A549 (cell line): ENCODE results near the gene RSPH9. TPM values are rescaled to one million over a fixed set of nuclear protein-coding genes. Genes with fewer than 3 reads are reported as not detected.

Experiments
- ATAC-seq, 2 experiments: fragments of 200-7000 bp in 1 of 2; fragments of >200 bp in 1 of 2; cut with Nextera tagmentation in 1 of 2; cut with Tn5 transposase in 1 of 2; 3 replicates each; pipeline versions ENCODE4 v1.8.0 to v1.9.1; 2018 to 2020; ENCODE audit warnings: mild to moderate bottlenecking in 1 of 2, moderate library complexity in 1 of 2
- CTCF ChIA-PET: fragments of 300-600 bp; sonication (Branson Sonifier 250); formaldehyde crosslinking; extraction: SDS; loops from one replicate; lab custom pipeline; 2021; ENCODE audit warnings: antibody characterized with exemption, inconsistent platforms; lab: Yijun Ruan, JAX
- POLR2A ChIA-PET: fragments of 350-600 bp; formaldehyde crosslinking; extraction: SDS; loops from one replicate; lab custom pipeline; 2021; ENCODE audit warnings: antibody characterized with exemption, inconsistent platforms; lab: Yijun Ruan, JAX
- DNase-seq, 2 experiments: peaks; one replicate each; pipeline versions ENCODE4 v3.0.0 to v3.0.0-alpha.2; 2011 to 2016; ENCODE audit warnings: low read depth in 1 of 2, low spot score in 1 of 2
- FAIRE-seq: peaks from 2 replicates; lab custom pipeline; 2011; peaks lifted over from hg19 to GRCh38; lab: Jason Lieb, UNC
- H3K27ac ChIP-seq, 2 experiments: fragments of >200 bp; sonication (Bioruptor Twin); formaldehyde crosslinking; 3 replicates each; pipeline ENCODE4 v1.5.1; 2016 to 2017
- H3K4me1 ChIP-seq: fragments of >200 bp; sonication (Bioruptor Twin); formaldehyde crosslinking; 3 replicates; pipeline ENCODE4 v1.6.1; 2016
- H3K4me2 ChIP-seq: fragments of >200 bp; sonication (Bioruptor Twin); formaldehyde crosslinking; 3 replicates; pipeline ENCODE4 v1.6.1; 2016
- H3K4me3 ChIP-seq: fragments of >200 bp; sonication (Bioruptor Twin); formaldehyde crosslinking; 3 replicates; pipeline ENCODE4 v1.5.1; 2016
- H3K9me3 ChIP-seq: fragments of >200 bp; sonication (Bioruptor Twin); formaldehyde crosslinking; 3 replicates; pipeline ENCODE4 v1.6.1; 2016
- CBX8 ChIP-seq: fragments of 200-600 bp; sonication (generic); IDR thresholded peaks from 2 replicates; pipeline ENCODE4 v1.6.1; 2016
- CEBPB ChIP-seq, 2 experiments: fragments of >200 bp in 1 of 2; sonication (Bioruptor Twin) in 1 of 2; formaldehyde crosslinking in 1 of 2; IDR thresholded peaks; 2 replicates each; pipeline ENCODE4 v1.6.1; 2012 to 2016
- CHD2 ChIP-seq: fragments of 150-350 bp; IDR thresholded peaks from 2 replicates; pipeline ENCODE4 v1.6.1; 2014; ENCODE audit warnings: low read length; ENCODE audit not compliant: partially characterized antibody
- CHD4 ChIP-seq: fragments of 200-600 bp; sonication (generic); IDR thresholded peaks from 2 replicates; pipeline ENCODE4 v1.6.1; 2016; ENCODE audit warnings: antibody characterized with exemption, mild to moderate bottlenecking, borderline replicate concordance
- EHMT2 ChIP-seq: fragments of 200-600 bp; sonication (generic); IDR thresholded peaks from 2 replicates; pipeline ENCODE4 v1.6.1; 2016; ENCODE audit warnings: antibody characterized with exemption, low read depth, mild to moderate bottlenecking, moderate library complexity
- EP300 ChIP-seq, 2 experiments: fragments of >200 bp; sonication (Bioruptor Twin); formaldehyde crosslinking; IDR thresholded peaks; 2 replicates in 1 of 2; 3 replicates in 1 of 2; pipeline ENCODE4 v1.6.1; 2016 to 2017
- FOSB ChIP-seq: fragments of 250-450 bp; sonication (Bioruptor Pico); IDR thresholded peaks from 2 replicates; pipeline ENCODE4 v1.5.0; 2020; ENCODE audit warnings: mild to moderate bottlenecking, moderate library complexity
- FOSL2 ChIP-seq, 2 experiments: fragments of 450-650 bp in 1 of 2; fragments of >200 bp in 1 of 2; sonication (Bioruptor Twin) in 1 of 2; formaldehyde crosslinking; IDR thresholded peaks; 2 replicates each; pipeline versions ENCODE4 v1.5.0 to v1.6.1; 2016 to 2020; ENCODE audit warnings: mild to moderate bottlenecking in 1 of 2, moderate library complexity in 1 of 2
- HOXA7 ChIP-seq: fragments of 250-450 bp; sonication (Bioruptor Pico); IDR thresholded peaks from 2 replicates; pipeline ENCODE4 v1.5.0; 2020; ENCODE audit warnings: mild to moderate bottlenecking, moderate library complexity
- HOXB13 ChIP-seq: fragments of 250-450 bp; sonication (Bioruptor Pico); IDR thresholded peaks from 2 replicates; pipeline ENCODE4 v1.5.0; 2020; ENCODE audit warnings: low read depth, mild to moderate bottlenecking, moderate library complexity
- HOXB5 ChIP-seq: fragments of 250-450 bp; sonication (Bioruptor Pico); IDR thresholded peaks from 2 replicates; pipeline ENCODE4 v1.5.0; 2020; ENCODE audit warnings: mild to moderate bottlenecking, moderate library complexity
- JUN ChIP-seq, 2 experiments: fragments of >200 bp; sonication (Bioruptor Twin); formaldehyde crosslinking; IDR thresholded peaks; 2 replicates in 1 of 2; 3 replicates in 1 of 2; pipeline ENCODE4 v1.6.1; 2016 to 2017
- KDM1A ChIP-seq: fragments of 200-600 bp; sonication (generic); IDR thresholded peaks from 2 replicates; pipeline ENCODE4 v1.6.1; 2016; ENCODE audit warnings: low read depth, mild to moderate bottlenecking
- NR3C1 ChIP-seq: fragments of >200 bp; sonication (Bioruptor Twin); formaldehyde crosslinking; IDR thresholded peaks from 3 replicates; pipeline ENCODE4 v1.6.1; 2017
- PBX3 ChIP-seq: IDR thresholded peaks from 2 replicates; pipeline ENCODE4 v1.6.1; 2012
- PHF8 ChIP-seq: fragments of 200-600 bp; sonication (generic); IDR thresholded peaks from 2 replicates; pipeline ENCODE4 v1.6.1; 2016; ENCODE audit warnings: low read depth, mild to moderate bottlenecking, antibody characterized with exemption, moderate library complexity, borderline replicate concordance
- POLR2AphosphoS2 ChIP-seq: conservative IDR thresholded peaks from 2 replicates; pipeline ENCODE4 v1.6.1; 2012; ENCODE audit warnings: low read length, improper control_type of control experiment, inconsistent platforms
- REST ChIP-seq: fragments of 200-600 bp; sonication (generic); IDR thresholded peaks from 2 replicates; pipeline ENCODE4 v1.6.1; 2016; ENCODE audit warnings: antibody characterized with exemption, mild to moderate bottlenecking, moderate library complexity
- RFX5 ChIP-seq: fragments of 450-650 bp; IDR thresholded peaks from 2 replicates; pipeline ENCODE4 v1.7.1; 2014; ENCODE audit warnings: antibody characterized with exemption, mild to moderate bottlenecking, moderate library complexity
- SMC3 ChIP-seq: fragments of >200 bp; sonication (Bioruptor Twin); formaldehyde crosslinking; IDR thresholded peaks from 3 replicates; pipeline ENCODE4 v1.6.1; 2018; ENCODE audit warnings: inconsistent platforms
- TFCP2L1 ChIP-seq: fragments of 250-450 bp; sonication (Bioruptor Pico); IDR thresholded peaks from 2 replicates; pipeline ENCODE4 v1.5.0; 2021; ENCODE audit warnings: mild to moderate bottlenecking
- TP53 ChIP-seq: fragments of 250-450 bp; sonication (Bioruptor Pico); IDR thresholded peaks from 2 replicates; pipeline ENCODE4 v1.5.0; 2021; ENCODE audit warnings: mild to moderate bottlenecking, moderate library complexity
- WGBS: methylation state at CpG from one replicate; pipeline ENCODE4 v1.1.6; 2017; ENCODE audit errors: missing lambda C conversion rate; 5-methylcytosine and 5-hydroxymethylcytosine counted together
- polyA plus RNA-seq, 4 experiments: library from polyadenylated mRNA; depleted of rRNA in 3 of 4; stranded (reverse); fragments of >200 nt; fragmentation: RNase III in 1 of 4; extraction: RNeasy Plus Mini Kit Qiagen cat#74134 plus additional on column Dnase treatment in 1 of 4; gene quantifications; 2 replicates in 3 of 4; 3 replicates in 1 of 4; pipeline ENCODE4 v1.2.3, GENCODE V29; 2011 to 2017
- TF ChIP-seq, protein P1 (sequence below): IDR thresholded peaks from 2 replicates; pipeline ENCODE4 v1.6.1; 2012
- TF ChIP-seq, protein P2 (sequence below): fragments of >200 bp; sonication (Bioruptor Twin); formaldehyde crosslinking; IDR thresholded peaks from 3 replicates; pipeline ENCODE4 v1.6.1; 2016
- TF ChIP-seq, protein P3 (sequence below): IDR thresholded peaks from 2 replicates; pipeline ENCODE4 v1.6.1; 2012; ENCODE audit warnings: low read depth, borderline replicate concordance

Gene RSPH9
- polyA plus RNA-seq, 2 of the 4 experiments (the other 2 are of a cell fraction), result 0.14 to 0.18 TPM

DNA sequence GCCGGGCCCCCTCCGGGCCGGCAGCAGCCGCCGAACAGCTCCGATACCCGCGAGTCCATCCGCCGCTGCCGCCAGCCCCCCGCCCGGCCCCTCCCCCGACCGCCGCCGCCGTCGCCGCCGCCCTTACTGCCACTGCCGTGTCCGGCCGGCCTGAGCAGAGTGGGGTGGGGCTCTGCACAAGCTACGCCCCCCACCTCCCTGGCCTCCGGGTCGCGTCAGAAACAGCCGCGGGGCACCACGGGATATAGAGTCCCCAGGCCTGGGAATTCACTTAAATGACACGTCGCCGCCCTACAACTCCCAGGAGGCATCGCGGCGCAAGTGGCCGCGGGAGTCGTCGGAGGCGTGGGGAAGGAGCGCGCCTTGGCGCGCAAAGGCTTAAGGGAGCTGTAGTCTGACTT is 15.7 kb upstream of the RSPH9 start, which contains the start of gene GTPBP2:
Gene GTPBP2, minus strand, starts transcription at position 161 of the 401 bp plus-strand sequence. Its CDS starts 102 bp downstream, at position 59.
- ChIA-PET POLR2A (interaction anchor here (0.6 to 2.3 kb wide), 15 partner anchors 10 to 618 kb away, joined by 3 to 10 read pairs (median 4); partner anchors contain the start of genes HSP90AB1, LRRC73, POLH and RSPH9), CTCF (interaction anchor here (1.3 kb wide), 1 partner anchor 21 kb away, joined by 3 read pairs; no protein-coding TSS in a partner anchor)
- FAIRE-seq (no peak), DNase-seq (peak; percentile 86 to 97)
- TF ChIP-seq CHD2, result no peak
- no peak for TF ChIP-seq RFX5
- TF ChIP-seq JUN (IDR thresholded peaks at IDR 0.05), result peak in 1 of 2 experiments; percentile 28; a peak in 1 of 5 replicates
- TF ChIP-seq EP300 (IDR thresholded peaks at IDR 0.05), result no peak
- TF ChIP-seq, all 56 proteins: peak for 1
- peaks cover 26% of the 10 kb centered on the region for H3K4me1 ChIP-seq
- H3K4me3 ChIP-seq, result peak within 1 kb of the TSS; percentile 96
- peak; percentile 92 to 93 for ATAC-seq
- H3K27ac ChIP-seq, result peak within 1 kb of the TSS; percentile 98 to 100
- H3K4me2 ChIP-seq, result peak within 1 kb of the TSS; percentile 89
- 0% methylated on average over 14 of the region's 46 CpGs for WGBS
- no peaks in the 10 kb centered on the region for H3K9me3 ChIP-seq

- peak overlapping the region; percentile 88 to 100 for H3K27ac ChIP-seq
- H3K4me1 ChIP-seq, result peaks cover 26% of the 10 kb centered on the region
- H3K4me2 ChIP-seq, result peak overlapping the region; percentile 89
- CTCF ChIA-PET, result interaction anchor here (0.7 to 1.3 kb wide), 2 partner anchors 10 to 21 kb away, joined by 3 to 4 read pairs; no protein-coding TSS in a partner anchor
- peak overlapping the region; percentile 96 for H3K4me3 ChIP-seq
- WGBS, result 2% methylated on average over 36 of the region's 41 CpGs
- DNase-seq (peak; percentile 95 to 97), FAIRE-seq (no peak), ATAC-seq (peak; percentile 82 to 92)
- POLR2A ChIA-PET, result interaction anchor here (0.5 to 2.3 kb wide), 17 partner anchors 11 to 617 kb away, joined by 3 to 10 read pairs (median 4); partner anchors contain the start of genes HSP90AB1, LRRC73, POLH and RSPH9
- no peaks in the 10 kb centered on the region for H3K9me3 ChIP-seq
- no peak for TF ChIP-seq EP300 (IDR thresholded peaks at IDR 0.05)
- TF ChIP-seq HOXA7 (CRISPR knock-in tag), result no peak
- TF ChIP-seq CBX8, result no peak
- no peak for TF ChIP-seq REST
- TF ChIP-seq PHF8, result peak; percentile 63; the same call in 1 of the 2 replicates
- TF ChIP-seq TFCP2L1 (CRISPR knock-in tag), result 0 out of 2 replicates have a peak, but pooled peaks have one; percentile 60
- TF ChIP-seq, protein P1, sequence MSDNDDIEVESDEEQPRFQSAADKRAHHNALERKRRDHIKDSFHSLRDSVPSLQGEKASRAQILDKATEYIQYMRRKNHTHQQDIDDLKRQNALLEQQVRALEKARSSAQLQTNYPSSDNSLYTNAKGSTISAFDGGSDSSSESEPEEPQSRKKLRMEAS, result peak; percentile 20; the same call in 1 of the 2 replicates
- no peak for TF ChIP-seq FOSB (CRISPR knock-in tag)
- TF ChIP-seq TP53 (CRISPR knock-in tag), result peak; percentile 73; the same call in 1 of the 2 replicates
- TF ChIP-seq POLR2AphosphoS2, result no peak
- TF ChIP-seq KDM1A, result no peak
- TF ChIP-seq CEBPB (IDR thresholded peaks at IDR 0.05), result peak; percentile 22 to 79; a peak in 3 of 4 replicates
- TF ChIP-seq, protein P2, sequence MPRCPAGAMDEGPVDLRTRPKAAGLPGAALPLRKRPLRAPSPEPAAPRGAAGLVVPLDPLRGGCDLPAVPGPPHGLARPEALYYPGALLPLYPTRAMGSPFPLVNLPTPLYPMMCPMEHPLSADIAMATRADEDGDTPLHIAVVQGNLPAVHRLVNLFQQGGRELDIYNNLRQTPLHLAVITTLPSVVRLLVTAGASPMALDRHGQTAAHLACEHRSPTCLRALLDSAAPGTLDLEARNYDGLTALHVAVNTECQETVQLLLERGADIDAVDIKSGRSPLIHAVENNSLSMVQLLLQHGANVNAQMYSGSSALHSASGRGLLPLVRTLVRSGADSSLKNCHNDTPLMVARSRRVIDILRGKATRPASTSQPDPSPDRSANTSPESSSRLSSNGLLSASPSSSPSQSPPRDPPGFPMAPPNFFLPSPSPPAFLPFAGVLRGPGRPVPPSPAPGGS, result 0 out of 3 replicates have a peak, but pooled peaks have one; percentile 35
- TF ChIP-seq JUN (IDR thresholded peaks at IDR 0.05), result peak in 1 of 2 experiments; percentile 24; a peak in 2 of 5 replicates
- no peak for TF ChIP-seq SMC3
- TF ChIP-seq, protein P3, sequence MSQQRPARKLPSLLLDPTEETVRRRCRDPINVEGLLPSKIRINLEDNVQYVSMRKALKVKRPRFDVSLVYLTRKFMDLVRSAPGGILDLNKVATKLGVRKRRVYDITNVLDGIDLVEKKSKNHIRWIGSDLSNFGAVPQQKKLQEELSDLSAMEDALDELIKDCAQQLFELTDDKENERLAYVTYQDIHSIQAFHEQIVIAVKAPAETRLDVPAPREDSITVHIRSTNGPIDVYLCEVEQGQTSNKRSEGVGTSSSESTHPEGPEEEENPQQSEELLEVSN, result peak; percentile 85; the same call in 1 of the 2 replicates
- peak; percentile 71; the same call in 1 of the 2 replicates for TF ChIP-seq HOXB13 (CRISPR knock-in tag)
- no peak for TF ChIP-seq CHD4
- TF ChIP-seq FOSL2 (IDR thresholded peaks at IDR 0.05), result no peak
- peak; percentile 47 for TF ChIP-seq FOSL2 (CRISPR knock-in tag; IDR thresholded peaks at IDR 0.05)
- TF ChIP-seq EHMT2, result no peak
- TF ChIP-seq PBX3, result no peak
- no peak for TF ChIP-seq HOXB5 (CRISPR knock-in tag)
- TF ChIP-seq NR3C1, result no peak
- TF ChIP-seq, all 56 proteins: peak for 10
These were observed 15.1 kb upstream of the RSPH9 start for GRCh38 chr6:43629505-43630300.
